Left lobe of liver (tissue), 2 donors: ENCODE data around the gene MARVELD1. TPM values are rescaled to one million over a fixed set of nuclear protein-coding genes. Genes with fewer than 3 reads are reported as not detected.
"Not testable (repeated sequence)": the region's sequence is repeated elsewhere in the genome, so short reads cannot be mapped to it uniquely, and the experiment has no call there.

Source experiments
- ATAC-seq: fragments of 200-7000 bp; cut with Tn5 transposase; one replicate; pipeline ENCODE4 v1.9.1; 2020; ENCODE audit warnings: mild to moderate bottlenecking, moderate library complexity
- DNase-seq: peaks from one replicate; pipeline ENCODE4 v3.0.0-alpha.2; 2020; ENCODE audit warnings: low spot score
- total RNA-seq: library from RNA; stranded (reverse); gene quantifications from one replicate; pipeline ENCODE4 v1.2.1, GENCODE V29; 2021
- donor health status: DM: no; HTN: no; CAD: no; lungs with moderate emphysema.
- donor health status: DM: no; HTN: yes; CAD: no.

MARVELD1 gene
- total RNA-seq, 1 donor from 2014 or later = 2.0 TPM

- DNase-seq = no peak
- no peak for ATAC-seq
These were observed 23.9 kb upstream of the MARVELD1 start for GRCh38 chr10:97689559-97690020.

GRCh38 chr10:97690133-97690532 lies 23.4 kb upstream of the MARVELD1 start:
- no peak for DNase-seq
- no peak for ATAC-seq

GRCh38 chr10:97698072-97698655 lies 15.4 kb upstream of the MARVELD1 start:
- DNase-seq, ATAC-seq: not testable (repeated sequence)

GRCh38 chr10:97701438-97702069 lies 12.0 kb upstream of the MARVELD1 start:
- no peak for DNase-seq
- peak; percentile 98 for ATAC-seq

GRCh38 chr10:97703398-97704067 lies 10.0 kb upstream of the MARVELD1 start:
- ATAC-seq = no peak
- no peak for DNase-seq

- ATAC-seq = no peak
- DNase-seq = no peak
These were observed 9.2 kb upstream of the MARVELD1 start for GRCh38 chr10:97704341-97704740.

- no peak for DNase-seq
- ATAC-seq = no peak
These were observed 8.4 kb upstream of the MARVELD1 start for GRCh38 chr10:97705006-97705670.

- ATAC-seq (peak; percentile 95), DNase-seq (peak; percentile 89)
These were observed 6.2 kb upstream of the MARVELD1 start for GRCh38 chr10:97707134-97707861.

- DNase-seq (no peak), ATAC-seq (no peak)
These were observed 5.4 kb upstream of the MARVELD1 start for GRCh38 chr10:97708167-97708566.

GRCh38 chr10:97708976-97709946 lies 4.3 kb upstream of the MARVELD1 start:
- ATAC-seq = peak; percentile 26
- no peak for DNase-seq

- no peak for DNase-seq
- ATAC-seq = no peak
These were observed 1.6 kb upstream of the MARVELD1 start for GRCh38 chr10:97711640-97712572.

- peak; percentile 76 for ATAC-seq
- peak; percentile 80 for DNase-seq
These were observed 383 bp downstream of the MARVELD1 start for GRCh38 chr10:97713826-97714400.

GRCh38 chr10:97714401-97715258 lies 1.1 kb downstream of the MARVELD1 start:
- DNase-seq = no peak
- peak; percentile 15 for ATAC-seq

- no peak for ATAC-seq
- no peak for DNase-seq
These were observed 1.8 kb downstream of the MARVELD1 start for GRCh38 chr10:97715259-97715874.

GRCh38 chr10:97717627-97718026 lies 4.1 kb downstream of the MARVELD1 start:
- no peak for ATAC-seq
- DNase-seq = no peak

- DNase-seq (no peak), ATAC-seq (no peak)
These were observed 4.6 kb downstream of the MARVELD1 start for GRCh38 chr10:97718178-97718577.

GRCh38 chr10:97718659-97719142 lies 5.2 kb downstream of the MARVELD1 start:
- DNase-seq (peak; percentile 94), ATAC-seq (peak; percentile 89)
